H1 (cell line): Measurements from ENCODE around the gene THBS4. TPM values are rescaled to one million over a fixed set of nuclear protein-coding genes. Genes with fewer than 3 reads are reported as not detected.

ENCODE experiments used
- polyA plus RNA-seq, 7 experiments: library from polyadenylated mRNA; depleted of rRNA in 3 of 7; stranded (reverse) in 5 of 7; unstranded in 2 of 7; fragments of >200 nt in 5 of 7; fragments of 200-250 nt in 2 of 7; gene quantifications; 1 replicate in 5 of 7; 2 replicates in 1 of 7; 4 replicates in 1 of 7; pipeline versions ENCODE4 v1.2.1 to v1.2.3, GENCODE V29; 2011 to 2013; ENCODE audit warnings: missing spikeins in 2 of 7, mixed read lengths in 2 of 7
- total RNA-seq: library from RNA; stranded (reverse); fragmentation: NEBNext Ultra II Directional; extraction: Animal tissue kit (Norgen Biotek cat#: 25700); gene quantifications from 2 replicates; pipeline ENCODE4 v1.2.1, GENCODE V29; 2021
- TF ChIP-seq, protein P1 (sequence below): fragments of 300-600 bp; sonication (generic); IDR thresholded peaks from 2 replicates; pipeline ENCODE4 v1.7.1; 2012; ENCODE audit warnings: low read length, moderate library complexity, mild to moderate bottlenecking, inconsistent platforms; ENCODE audit not compliant: insufficient replicate concordance

The THBS4 gene
- total and polyA plus RNA-seq, 2 of the 8 experiments (the other 6 are each of a cell fraction or from before 2014, with no cell fraction given): 12.8 to 25.4 TPM

DNA sequence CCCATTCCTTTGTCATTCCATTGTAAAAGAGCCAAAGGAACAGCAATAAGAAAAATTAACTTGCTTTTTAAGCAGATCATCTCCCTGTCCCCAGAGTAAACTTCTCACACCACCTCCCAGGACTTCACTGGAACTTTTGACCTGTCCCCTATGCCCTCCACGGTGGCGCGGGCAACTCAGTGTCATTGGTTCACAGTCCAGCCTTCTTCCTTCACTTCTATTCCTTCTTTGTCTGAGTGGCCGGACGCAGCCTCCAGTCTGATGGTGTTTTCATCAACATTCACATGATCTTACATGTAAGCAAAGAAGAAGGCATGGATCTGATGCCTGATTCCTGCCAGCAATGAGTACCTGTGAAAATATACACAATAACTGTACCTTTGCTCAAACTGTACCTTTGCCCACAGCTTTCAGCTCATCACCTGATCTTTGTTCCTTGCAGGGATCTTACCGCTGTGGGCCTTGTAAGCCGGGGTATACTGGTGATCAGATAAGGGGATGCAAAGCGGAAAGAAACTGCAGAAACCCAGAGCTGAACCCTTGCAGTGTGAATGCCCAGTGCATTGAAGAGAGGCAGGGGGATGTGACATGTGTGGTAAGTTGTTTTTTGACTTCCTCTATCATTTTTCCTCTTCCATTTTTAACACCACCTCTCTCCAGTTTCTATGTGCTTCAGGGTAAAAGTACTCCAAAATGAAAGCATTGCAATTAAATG, 32.5 kb downstream of the THBS4 start (continued):
- TF ChIP-seq, protein P1, sequence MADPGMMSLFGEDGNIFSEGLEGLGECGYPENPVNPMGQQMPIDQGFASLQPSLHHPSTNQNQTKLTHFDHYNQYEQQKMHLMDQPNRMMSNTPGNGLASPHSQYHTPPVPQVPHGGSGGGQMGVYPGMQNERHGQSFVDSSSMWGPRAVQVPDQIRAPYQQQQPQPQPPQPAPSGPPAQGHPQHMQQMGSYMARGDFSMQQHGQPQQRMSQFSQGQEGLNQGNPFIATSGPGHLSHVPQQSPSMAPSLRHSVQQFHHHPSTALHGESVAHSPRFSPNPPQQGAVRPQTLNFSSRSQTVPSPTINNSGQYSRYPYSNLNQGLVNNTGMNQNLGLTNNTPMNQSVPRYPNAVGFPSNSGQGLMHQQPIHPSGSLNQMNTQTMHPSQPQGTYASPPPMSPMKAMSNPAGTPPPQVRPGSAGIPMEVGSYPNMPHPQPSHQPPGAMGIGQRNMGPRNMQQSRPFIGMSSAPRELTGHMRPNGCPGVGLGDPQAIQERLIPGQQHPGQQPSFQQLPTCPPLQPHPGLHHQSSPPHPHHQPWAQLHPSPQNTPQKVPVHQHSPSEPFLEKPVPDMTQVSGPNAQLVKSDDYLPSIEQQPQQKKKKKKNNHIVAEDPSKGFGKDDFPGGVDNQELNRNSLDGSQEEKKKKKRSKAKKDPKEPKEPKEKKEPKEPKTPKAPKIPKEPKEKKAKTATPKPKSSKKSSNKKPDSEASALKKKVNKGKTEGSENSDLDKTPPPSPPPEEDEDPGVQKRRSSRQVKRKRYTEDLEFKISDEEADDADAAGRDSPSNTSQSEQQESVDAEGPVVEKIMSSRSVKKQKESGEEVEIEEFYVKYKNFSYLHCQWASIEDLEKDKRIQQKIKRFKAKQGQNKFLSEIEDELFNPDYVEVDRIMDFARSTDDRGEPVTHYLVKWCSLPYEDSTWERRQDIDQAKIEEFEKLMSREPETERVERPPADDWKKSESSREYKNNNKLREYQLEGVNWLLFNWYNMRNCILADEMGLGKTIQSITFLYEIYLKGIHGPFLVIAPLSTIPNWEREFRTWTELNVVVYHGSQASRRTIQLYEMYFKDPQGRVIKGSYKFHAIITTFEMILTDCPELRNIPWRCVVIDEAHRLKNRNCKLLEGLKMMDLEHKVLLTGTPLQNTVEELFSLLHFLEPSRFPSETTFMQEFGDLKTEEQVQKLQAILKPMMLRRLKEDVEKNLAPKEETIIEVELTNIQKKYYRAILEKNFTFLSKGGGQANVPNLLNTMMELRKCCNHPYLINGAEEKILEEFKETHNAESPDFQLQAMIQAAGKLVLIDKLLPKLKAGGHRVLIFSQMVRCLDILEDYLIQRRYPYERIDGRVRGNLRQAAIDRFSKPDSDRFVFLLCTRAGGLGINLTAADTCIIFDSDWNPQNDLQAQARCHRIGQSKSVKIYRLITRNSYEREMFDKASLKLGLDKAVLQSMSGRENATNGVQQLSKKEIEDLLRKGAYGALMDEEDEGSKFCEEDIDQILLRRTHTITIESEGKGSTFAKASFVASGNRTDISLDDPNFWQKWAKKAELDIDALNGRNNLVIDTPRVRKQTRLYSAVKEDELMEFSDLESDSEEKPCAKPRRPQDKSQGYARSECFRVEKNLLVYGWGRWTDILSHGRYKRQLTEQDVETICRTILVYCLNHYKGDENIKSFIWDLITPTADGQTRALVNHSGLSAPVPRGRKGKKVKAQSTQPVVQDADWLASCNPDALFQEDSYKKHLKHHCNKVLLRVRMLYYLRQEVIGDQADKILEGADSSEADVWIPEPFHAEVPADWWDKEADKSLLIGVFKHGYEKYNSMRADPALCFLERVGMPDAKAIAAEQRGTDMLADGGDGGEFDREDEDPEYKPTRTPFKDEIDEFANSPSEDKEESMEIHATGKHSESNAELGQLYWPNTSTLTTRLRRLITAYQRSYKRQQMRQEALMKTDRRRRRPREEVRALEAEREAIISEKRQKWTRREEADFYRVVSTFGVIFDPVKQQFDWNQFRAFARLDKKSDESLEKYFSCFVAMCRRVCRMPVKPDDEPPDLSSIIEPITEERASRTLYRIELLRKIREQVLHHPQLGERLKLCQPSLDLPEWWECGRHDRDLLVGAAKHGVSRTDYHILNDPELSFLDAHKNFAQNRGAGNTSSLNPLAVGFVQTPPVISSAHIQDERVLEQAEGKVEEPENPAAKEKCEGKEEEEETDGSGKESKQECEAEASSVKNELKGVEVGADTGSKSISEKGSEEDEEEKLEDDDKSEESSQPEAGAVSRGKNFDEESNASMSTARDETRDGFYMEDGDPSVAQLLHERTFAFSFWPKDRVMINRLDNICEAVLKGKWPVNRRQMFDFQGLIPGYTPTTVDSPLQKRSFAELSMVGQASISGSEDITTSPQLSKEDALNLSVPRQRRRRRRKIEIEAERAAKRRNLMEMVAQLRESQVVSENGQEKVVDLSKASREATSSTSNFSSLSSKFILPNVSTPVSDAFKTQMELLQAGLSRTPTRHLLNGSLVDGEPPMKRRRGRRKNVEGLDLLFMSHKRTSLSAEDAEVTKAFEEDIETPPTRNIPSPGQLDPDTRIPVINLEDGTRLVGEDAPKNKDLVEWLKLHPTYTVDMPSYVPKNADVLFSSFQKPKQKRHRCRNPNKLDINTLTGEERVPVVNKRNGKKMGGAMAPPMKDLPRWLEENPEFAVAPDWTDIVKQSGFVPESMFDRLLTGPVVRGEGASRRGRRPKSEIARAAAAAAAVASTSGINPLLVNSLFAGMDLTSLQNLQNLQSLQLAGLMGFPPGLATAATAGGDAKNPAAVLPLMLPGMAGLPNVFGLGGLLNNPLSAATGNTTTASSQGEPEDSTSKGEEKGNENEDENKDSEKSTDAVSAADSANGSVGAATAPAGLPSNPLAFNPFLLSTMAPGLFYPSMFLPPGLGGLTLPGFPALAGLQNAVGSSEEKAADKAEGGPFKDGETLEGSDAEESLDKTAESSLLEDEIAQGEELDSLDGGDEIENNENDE: no peak
